ENCODE measurements around the gene KLK14.

The KLK14 gene

DNA sequence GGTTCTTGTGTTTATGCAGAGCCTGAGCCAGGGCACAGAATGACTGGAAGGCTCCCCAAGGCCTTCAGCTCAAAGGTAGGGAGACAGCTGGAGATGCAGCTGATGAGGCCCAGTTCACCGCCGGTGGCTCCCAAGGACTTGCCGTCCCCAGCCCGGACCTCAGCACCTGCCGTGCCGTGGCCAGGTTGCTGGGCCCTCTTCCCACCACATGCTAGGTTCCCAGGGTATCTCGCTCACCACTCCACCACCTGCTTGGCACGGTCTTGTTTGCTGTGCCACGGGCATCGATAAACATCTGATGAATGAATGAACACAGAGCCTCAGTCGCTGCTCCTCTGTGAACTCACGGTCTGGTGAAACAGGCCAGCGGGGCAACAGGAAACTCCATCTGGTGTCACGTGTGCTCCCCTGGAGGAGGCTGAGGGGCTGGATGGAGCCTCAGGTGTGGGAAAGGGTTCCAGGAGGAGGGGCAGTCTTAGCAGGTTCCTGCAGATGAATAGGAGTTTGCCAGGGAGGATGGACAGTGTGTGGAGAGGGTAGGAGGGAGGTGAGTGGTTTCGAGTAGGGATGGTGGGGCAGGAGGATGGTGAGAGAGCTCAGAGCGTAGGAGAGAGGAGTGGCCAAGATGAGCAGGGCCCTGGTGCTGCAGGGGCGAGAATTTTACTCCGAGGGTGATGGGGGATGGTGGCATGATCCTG, 3.6 kb upstream of the KLK14 start:
- Histone ChIP-seq H3K9ac (ENCODE audit: low read depth, low read length, poor library complexity, severe bottlenecking) (no peak overlapping the region), H3K4me2 (ENCODE audit: low read depth, low read length, poor library complexity, severe bottlenecking) (no peak overlapping the region), H3K4me1 (ENCODE audit: insufficient read depth, low read length, poor library complexity, severe bottlenecking) (no peaks in the 10 kb centered on the region), H3K79me2 (ENCODE audit: insufficient read depth, low read length) (no peaks in the 10 kb centered on the region), H3K4me3 (ENCODE audit: low read length, poor library complexity, severe bottlenecking) (no peak overlapping the region), H3K27me3 (ENCODE audit: insufficient read depth, low read length, poor library complexity, severe bottlenecking) (no peaks in the 10 kb centered on the region), H3F3A (ENCODE audit: low read depth) (no peaks in the 10 kb centered on the region), H3K36me3 (ENCODE audit: insufficient read depth, low read length) (no peaks in the 10 kb centered on the region), H3K9me2 (replicated peaks; ENCODE audit: low read depth, low read length) (no peaks in the 10 kb centered on the region), H3K9me3 (ENCODE audit: insufficient read depth, low read depth, low read length) (no peaks in the 10 kb centered on the region), H2AFZ (ENCODE audit: low read length) (no peak overlapping the region), H4K20me1 (ENCODE audit: insufficient read depth, low read length, poor library complexity, severe bottlenecking) (no peaks in the 10 kb centered on the region)
- TF ChIP-seq, protein P1, sequence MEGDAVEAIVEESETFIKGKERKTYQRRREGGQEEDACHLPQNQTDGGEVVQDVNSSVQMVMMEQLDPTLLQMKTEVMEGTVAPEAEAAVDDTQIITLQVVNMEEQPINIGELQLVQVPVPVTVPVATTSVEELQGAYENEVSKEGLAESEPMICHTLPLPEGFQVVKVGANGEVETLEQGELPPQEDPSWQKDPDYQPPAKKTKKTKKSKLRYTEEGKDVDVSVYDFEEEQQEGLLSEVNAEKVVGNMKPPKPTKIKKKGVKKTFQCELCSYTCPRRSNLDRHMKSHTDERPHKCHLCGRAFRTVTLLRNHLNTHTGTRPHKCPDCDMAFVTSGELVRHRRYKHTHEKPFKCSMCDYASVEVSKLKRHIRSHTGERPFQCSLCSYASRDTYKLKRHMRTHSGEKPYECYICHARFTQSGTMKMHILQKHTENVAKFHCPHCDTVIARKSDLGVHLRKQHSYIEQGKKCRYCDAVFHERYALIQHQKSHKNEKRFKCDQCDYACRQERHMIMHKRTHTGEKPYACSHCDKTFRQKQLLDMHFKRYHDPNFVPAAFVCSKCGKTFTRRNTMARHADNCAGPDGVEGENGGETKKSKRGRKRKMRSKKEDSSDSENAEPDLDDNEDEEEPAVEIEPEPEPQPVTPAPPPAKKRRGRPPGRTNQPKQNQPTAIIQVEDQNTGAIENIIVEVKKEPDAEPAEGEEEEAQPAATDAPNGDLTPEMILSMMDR (conservative IDR thresholded peaks at IDR 0.05; ENCODE audit: low read length), result no peak
- TF ChIP-seq EZH2phosphoT487 (IDR thresholded peaks at IDR 0.05; ENCODE audit: borderline replicate concordance), result no peak

DNA sequence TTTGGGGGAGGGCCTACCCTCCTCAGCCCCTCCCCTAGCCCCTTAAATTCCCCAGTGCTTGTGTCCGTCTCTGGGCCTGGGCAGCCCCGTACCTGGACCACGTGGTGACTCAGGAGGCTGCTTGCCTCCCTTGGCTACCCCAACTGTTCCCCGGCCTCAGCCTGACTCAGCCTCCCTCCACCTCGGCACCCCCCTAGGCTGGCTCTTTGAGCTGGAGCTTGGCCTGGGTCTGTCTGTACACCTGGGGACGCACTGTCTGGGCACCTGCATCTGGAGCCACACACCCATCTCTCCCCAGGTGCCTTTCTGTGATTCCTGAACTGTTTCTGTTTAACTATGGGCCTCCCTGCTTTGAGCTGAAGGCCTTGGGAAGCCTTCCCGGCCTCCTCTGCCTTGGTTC, 1.8 kb upstream of the KLK14 start:
- no peaks in the 10 kb centered on the region for H3K9me2 ChIP-seq (replicated peaks; ENCODE audit: low read depth, low read length)
- no peaks in the 10 kb centered on the region for H3K79me2 ChIP-seq (ENCODE audit: insufficient read depth, low read length)
- no peak overlapping the region for H2AFZ ChIP-seq (ENCODE audit: low read length)
- no peaks in the 10 kb centered on the region for H3K36me3 ChIP-seq (ENCODE audit: insufficient read depth, low read length)
- no peaks in the 10 kb centered on the region for H3K4me1 ChIP-seq (ENCODE audit: insufficient read depth, low read length, poor library complexity, severe bottlenecking)
- TF ChIP-seq EZH2phosphoT487 (IDR thresholded peaks at IDR 0.05; ENCODE audit: borderline replicate concordance), result no peak
- TF ChIP-seq, protein P1 (conservative IDR thresholded peaks at IDR 0.05; ENCODE audit: low read length), result no peak
- H3K27me3 ChIP-seq (ENCODE audit: insufficient read depth, low read length, poor library complexity, severe bottlenecking), result no peaks in the 10 kb centered on the region
- H3K9ac ChIP-seq (ENCODE audit: low read depth, low read length, poor library complexity, severe bottlenecking), result no peak overlapping the region
- H3K4me3 ChIP-seq (ENCODE audit: low read length, poor library complexity, severe bottlenecking), result no peak overlapping the region
- no peaks in the 10 kb centered on the region for H3F3A ChIP-seq (ENCODE audit: low read depth)
- H4K20me1 ChIP-seq (ENCODE audit: insufficient read depth, low read length, poor library complexity, severe bottlenecking), result no peaks in the 10 kb centered on the region
- H3K9me3 ChIP-seq (ENCODE audit: insufficient read depth, low read depth, low read length), result no peaks in the 10 kb centered on the region; the same call in 1 of the 2 replicates
- H3K4me2 ChIP-seq (ENCODE audit: low read depth, low read length, poor library complexity, severe bottlenecking), result no peak overlapping the region

DNA sequence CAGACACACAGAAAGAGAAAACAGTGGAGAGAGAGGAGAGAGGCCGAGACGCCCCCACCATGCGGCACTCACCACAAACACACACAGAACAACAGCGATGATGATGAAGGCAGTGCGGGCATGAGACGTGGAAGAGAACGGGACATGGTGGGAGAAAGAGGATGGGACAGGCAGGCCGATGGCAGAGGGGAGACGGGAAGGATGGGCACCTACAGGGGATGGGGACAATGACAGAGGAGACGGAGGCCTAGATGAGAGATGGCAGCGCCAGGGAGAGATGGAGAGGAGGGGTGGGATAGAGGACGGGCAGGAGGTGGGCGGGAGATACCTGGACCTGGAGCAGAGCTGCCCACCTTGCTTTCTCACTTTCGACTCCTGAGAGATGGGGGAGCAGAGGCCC, 1.1 kb upstream of the KLK14 start:
- H3K4me1 ChIP-seq (ENCODE audit: insufficient read depth, low read length, poor library complexity, severe bottlenecking), result no peaks in the 10 kb centered on the region
- H2AFZ ChIP-seq (ENCODE audit: low read length), result no peak overlapping the region
- H3K9me3 ChIP-seq (ENCODE audit: insufficient read depth, low read depth, low read length), result no peaks in the 10 kb centered on the region; the same call in 1 of the 2 replicates
- TF ChIP-seq, protein P1 (conservative IDR thresholded peaks at IDR 0.05; ENCODE audit: low read length), result no peak
- TF ChIP-seq EZH2phosphoT487 (IDR thresholded peaks at IDR 0.05; ENCODE audit: borderline replicate concordance), result no peak
- H3K36me3 ChIP-seq (ENCODE audit: insufficient read depth, low read length), result no peaks in the 10 kb centered on the region
- no peak overlapping the region for H3K4me3 ChIP-seq (ENCODE audit: low read length, poor library complexity, severe bottlenecking)
- H3K4me2 ChIP-seq (ENCODE audit: low read depth, low read length, poor library complexity, severe bottlenecking), result no peak overlapping the region
- no peaks in the 10 kb centered on the region for H3F3A ChIP-seq (ENCODE audit: low read depth)
- H3K9ac ChIP-seq (ENCODE audit: low read depth, low read length, poor library complexity, severe bottlenecking), result no peak overlapping the region
- H4K20me1 ChIP-seq (ENCODE audit: insufficient read depth, low read length, poor library complexity, severe bottlenecking), result no peaks in the 10 kb centered on the region
- no peaks in the 10 kb centered on the region for H3K27me3 ChIP-seq (ENCODE audit: insufficient read depth, low read length, poor library complexity, severe bottlenecking)
- no peaks in the 10 kb centered on the region for H3K79me2 ChIP-seq (ENCODE audit: insufficient read depth, low read length)
- H3K9me2 ChIP-seq (replicated peaks; ENCODE audit: low read depth, low read length), result no peaks in the 10 kb centered on the region

Data from Loucy (cell line).